Left cardiac atrium (tissue), 4 donors: Measurements from ENCODE around the gene S100A12. TPM values are rescaled to one million over a fixed set of nuclear protein-coding genes. Genes with fewer than 3 reads are reported as not detected.
A peak's percentile ranks its signal among the peaks of the same experiment; 100 is the strongest.
"Not testable (repeated sequence)": the region's sequence is repeated elsewhere in the genome, so short reads cannot be mapped to it uniquely, and the experiment has no call there.

ENCODE experiments used
- ATAC-seq, 2 donors: fragments of 200-7000 bp; cut with Tn5 transposase; one replicate each; pipeline ENCODE4 v1.9.1; 2020; ENCODE audit warnings: mild to moderate bottlenecking in 2 of 2, moderate library complexity in 2 of 2
- DNase-seq: peaks from one replicate; pipeline ENCODE4 v3.0.0-alpha.2; 2020
- intact Hi-C, 2 donors: fragments of 100-400 bp; cut with DNase I; formaldehyde crosslinking; loops; one replicate each; pipeline versions ENCODE4 v1.14.1 to v1.15.1; 2022 to 2023
- long read RNA-seq: library from polyadenylated mRNA; unstranded; transcript quantifications from one replicate; pipeline ENCODE4 v2.0.0, GENCODE V29; 2021
- total RNA-seq, 2 donors: library from RNA; stranded (reverse); fragmentation: NEBNext Ultra II Directional; extraction: Animal tissue kit (Norgen Biotek cat#: 25700); gene quantifications; one replicate each; pipeline ENCODE4 v1.2.1, GENCODE V29; 2021
- donor health status: DM: no; HTN: yes; CAD: no.
- donor health status: DM: no; HTN: yes; CAD: no; lungs with severe emphysema.
- donor health status: DM: yes; HTN: yes; CAD: no.
- donor health status: Dilated cardiomyopathy.

S100A12 gene
- total RNA-seq = 1 to 10 TPM; 5.2 to 8.8 TPM
- long read RNA-seq = 0 reads

DNA sequence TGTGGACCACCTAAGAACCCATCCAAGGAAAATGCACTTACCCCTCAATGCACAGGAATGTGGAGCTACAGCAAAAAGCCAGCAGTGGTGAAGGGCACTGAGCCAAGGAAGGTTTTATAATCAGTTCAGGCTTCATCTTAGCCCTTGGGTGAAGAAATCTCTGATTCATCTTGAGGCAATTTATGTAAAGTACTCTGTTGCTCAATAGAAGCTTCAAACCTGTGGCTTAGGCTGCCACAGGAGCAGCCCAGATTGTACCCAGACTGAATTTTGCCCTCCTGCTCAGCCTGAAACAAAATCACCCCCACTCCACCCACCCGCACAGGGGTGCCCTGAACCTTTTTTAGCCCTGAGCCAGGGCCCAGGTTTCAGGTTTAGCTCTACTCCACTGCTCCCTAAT, at the start of gene S100A12:
Gene S100A12, minus strand, starts transcription at position 111 of the 400 bp plus-strand sequence. CDS start 1,029 bp downstream, outside the sequence.
- intact Hi-C loops = no loop called here
- DNase-seq (no peak), ATAC-seq (peak in 1 of 2 donors; percentile 93)

DNA sequence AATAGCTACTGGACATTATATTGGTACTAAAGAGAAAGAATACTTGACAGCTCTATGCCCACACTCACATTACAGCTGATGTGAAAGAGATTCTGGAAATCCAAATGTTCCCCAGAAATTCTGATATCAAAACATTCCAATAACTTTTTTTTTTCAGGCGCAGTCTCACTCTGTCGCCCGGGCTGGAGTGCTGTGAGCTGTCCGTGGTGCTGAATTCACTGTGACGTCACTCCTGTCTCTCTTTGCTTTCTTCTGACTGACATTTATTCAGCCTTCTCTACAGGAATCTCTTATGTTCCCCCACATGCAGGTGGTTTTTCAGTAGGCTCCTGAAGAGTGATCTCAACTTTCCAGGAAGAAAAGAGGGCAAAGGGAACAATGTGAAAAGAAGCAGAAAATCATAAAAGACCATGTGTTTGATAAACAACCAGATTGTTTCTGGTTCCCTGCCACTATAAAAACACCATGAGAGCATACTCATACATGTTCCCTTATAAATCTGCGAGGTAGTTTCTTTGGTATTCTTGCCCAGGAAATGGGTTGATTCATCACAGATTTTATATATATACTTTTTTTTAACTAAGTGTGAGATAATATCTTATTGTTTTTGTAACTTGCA, 47.1 kb upstream of the S100A12 start:
- ATAC-seq (peak; percentile 54 to 63), DNase-seq (peak; percentile 68)
- intact Hi-C loops = no loop called here

DNA sequence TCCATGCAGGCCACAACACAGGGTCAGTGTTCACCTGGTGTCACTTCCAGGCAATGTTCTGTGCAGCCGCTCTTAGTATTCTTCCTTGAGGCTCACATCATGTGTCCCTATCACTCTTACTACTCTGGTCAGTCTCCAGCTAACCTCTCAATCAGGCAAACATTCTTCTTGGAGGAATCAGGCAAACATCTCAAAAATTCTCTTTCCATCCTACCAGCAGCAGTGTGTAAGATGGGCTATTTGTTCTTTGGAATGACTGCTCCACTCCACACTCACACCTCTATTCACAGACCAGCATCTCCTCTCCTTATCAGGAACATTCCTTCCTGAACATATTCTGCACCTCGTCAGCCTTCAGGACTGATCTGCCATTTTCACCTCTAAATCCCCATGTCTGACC, 44.9 kb upstream of the S100A12 start:
- intact Hi-C loops = no loop called here
- no peak for ATAC-seq
- no peak for DNase-seq

DNA sequence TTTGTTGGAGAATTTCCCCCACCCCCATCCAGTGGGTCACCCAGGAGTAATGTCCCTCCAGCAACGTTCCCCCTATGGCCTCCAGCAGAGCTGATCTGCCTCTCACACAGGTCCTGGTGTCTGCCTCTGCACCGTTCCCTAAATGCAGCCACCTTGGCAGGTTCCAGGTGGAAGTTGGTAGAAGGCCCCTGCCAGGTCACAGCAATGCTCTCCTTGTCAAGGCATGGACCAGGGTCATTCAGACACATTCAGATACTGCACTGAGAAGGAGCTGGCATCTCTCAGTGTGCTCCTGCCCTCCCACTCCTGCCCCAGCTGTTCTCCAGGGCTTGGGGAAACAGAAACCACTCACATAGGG, 44.0 kb upstream of the S100A12 start:
- intact Hi-C loops, ATAC-seq, DNase-seq: not testable (repeated sequence)

DNA sequence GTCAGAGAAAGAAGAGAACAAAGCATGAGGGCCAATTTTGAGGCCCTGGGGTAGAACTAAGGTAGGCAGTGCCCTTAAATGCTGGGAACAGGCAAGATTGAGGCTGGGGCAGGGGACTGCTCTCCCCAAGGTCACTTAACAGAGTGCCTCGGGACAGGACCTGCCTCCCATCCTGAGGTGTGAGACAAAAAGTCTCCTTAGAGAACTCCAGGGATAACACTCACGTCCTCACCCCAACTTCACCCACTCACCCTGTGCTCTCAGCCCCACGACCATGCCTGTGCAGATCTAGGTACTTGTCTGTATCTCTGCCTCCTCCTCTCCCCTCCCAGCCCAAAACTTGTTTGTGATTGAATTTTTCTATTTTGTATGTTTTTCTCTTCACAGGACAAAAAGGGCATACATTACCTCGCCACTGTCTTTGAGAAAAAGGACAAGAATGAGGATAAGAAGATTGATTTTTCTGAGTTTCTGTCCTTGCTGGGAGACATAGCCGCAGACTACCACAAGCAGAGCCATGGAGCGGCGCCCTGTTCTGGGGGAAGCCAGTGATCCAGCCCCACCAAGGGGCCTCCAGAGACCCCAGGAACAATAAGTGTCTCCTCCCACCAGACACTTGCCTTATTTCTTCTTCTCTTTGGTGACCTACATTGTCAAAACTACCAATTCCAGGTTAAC, 43.5 kb upstream of the S100A12 start:
- ATAC-seq, DNase-seq: not testable (repeated sequence)

DNA sequence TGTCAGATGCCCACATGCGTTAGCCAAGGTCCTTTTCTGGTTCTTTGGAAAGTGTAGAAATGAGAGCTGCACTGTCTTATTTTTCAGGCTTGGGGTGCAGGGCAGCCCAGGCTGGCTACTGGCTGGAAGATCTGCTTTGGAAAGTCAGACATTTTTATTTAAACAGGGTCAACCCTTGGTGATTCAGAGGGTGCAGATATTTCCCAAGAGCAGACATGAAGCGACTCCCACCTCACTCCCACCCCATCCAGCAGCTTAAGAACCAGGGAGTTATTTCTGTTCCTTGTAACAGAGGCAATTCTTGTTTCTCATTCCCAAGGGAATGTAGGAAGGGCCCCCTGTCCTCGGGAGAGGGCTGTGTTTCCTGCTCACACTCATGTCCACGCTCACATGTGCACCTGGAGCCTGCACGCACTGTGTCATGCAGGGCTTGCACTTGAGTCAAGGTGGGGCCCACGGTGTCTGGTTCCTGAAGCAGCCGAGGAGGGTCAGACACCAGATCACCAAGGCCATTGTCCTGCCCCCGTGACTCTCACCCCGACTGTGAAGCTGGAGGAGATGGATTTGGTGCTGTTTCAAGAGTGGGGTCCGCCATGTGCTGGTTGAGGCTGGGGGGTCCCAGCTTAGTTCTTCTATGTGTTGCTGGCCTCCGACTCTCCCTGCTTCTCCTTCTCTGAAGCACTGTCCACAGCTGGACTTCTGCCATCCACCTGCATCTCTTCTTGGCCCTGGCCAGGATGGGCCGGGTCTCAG, 41.9 kb upstream of the S100A12 start:
- intact Hi-C loops = no loop called here
- ATAC-seq (no peak), DNase-seq (no peak)

More for the DNA sequence above, 43.5 kb upstream of the S100A12 start:
- intact Hi-C loops = not testable (repeated sequence)

- DNase-seq = no peak
- no peak for ATAC-seq
- intact Hi-C loops = no loop called here
Observed at GRCh38 chr1:153415850-153416570, 40.6 kb upstream of the S100A12 start, which contains the start of gene S100A7A. TSS of gene S100A7A (plus strand) at chr1:153416520. CDS start at chr1:153418083, 1,563 bp downstream.

DNA sequence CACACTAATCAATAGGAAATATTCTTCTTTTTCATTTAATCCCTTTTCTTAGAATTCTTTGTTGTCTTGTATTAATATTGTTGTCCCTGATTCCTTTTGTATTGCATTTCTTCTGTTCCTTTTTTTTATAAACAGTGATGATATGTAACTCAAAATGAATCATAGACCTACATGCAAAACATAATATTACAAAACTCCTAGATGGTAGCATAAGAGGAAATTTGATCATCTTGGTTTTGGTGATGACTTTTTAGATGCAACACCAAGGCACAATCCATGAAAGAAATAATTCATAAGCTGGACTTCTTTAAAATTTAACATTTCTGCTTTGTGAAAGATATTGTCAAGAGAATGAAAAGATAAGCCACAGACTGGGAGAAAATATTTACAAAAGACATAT, 38.5 kb upstream of the S100A12 start:
- intact Hi-C loops, ATAC-seq, DNase-seq: not testable (repeated sequence)

DNA sequence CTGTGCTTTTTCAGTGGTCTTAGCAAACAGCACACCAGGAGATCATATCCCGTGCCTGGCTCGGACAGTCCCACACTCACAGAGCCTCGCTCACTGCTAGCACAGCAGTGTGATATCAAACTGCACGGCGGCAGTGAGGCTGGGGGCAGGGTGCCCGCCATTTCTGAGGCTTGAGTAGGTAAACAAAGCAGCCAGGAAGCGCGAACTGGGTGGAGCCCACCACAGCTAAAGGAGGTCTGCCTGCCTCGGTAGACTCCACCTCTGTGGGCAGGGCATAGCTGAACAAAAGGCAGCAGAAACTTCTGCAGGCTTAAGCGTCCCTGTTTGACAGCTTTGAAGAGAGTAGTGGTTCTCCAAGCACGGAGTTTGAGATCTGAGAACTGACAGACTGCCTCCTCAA, 31.9 kb upstream of the S100A12 start:
- ATAC-seq, intact Hi-C loops, DNase-seq: not testable (repeated sequence)

DNA sequence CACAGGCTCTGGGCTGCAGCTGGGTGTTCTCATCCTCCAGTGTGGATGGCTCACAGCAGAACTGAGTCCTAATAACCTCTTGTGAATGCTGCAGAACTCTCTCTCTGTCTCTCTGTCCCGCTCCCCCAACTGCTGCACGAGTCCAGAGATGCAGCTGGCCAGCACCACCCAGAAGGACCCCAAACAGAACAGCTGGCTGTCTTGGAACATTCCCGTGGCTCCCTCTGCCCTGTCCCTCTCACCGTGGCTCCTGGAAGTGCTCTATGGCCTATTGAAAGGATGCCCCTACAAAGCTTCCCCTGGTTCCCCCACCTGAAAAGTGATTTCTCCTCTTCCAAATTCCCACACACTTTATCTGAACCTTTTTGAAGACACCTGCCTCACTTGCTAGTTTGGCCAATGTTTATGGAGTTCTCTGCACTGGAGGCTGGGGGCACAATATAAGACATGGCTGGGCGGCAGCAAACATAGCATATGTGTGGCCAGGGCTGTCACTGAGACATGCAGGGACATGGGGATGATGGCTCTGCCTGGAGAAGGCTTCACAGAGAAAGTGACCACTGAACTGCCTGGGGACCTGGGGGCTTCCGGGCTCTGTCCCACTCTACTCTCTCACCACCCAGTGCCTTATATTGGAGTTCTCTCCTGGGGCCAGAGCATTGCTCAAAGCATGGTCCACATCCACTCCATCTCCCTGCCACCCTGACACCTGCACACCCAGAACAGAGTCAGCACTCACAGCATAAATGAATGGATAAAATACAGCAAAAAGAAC, 30.6 kb upstream of the S100A12 start:
- intact Hi-C loops, ATAC-seq, DNase-seq: not testable (repeated sequence)

GRCh38 chr1:153404768-153405167, 29.3 kb upstream of the S100A12 start:
- ATAC-seq (no peak), DNase-seq (peak; percentile 39)
- intact Hi-C loops = no loop called here

- intact Hi-C loops = no loop called here
- ATAC-seq = no peak
- DNase-seq = no peak
Observed at GRCh38 chr1:153404086-153404635, 28.7 kb upstream of the S100A12 start.

GRCh38 chr1:153403421-153404085, 28.1 kb upstream of the S100A12 start:
- intact Hi-C loops = no loop called here
- DNase-seq (no peak), ATAC-seq (no peak)

- intact Hi-C loops = no loop called here
- ATAC-seq = no peak
- DNase-seq = no peak
Observed at GRCh38 chr1:153402226-153402625, 26.8 kb upstream of the S100A12 start.

DNA sequence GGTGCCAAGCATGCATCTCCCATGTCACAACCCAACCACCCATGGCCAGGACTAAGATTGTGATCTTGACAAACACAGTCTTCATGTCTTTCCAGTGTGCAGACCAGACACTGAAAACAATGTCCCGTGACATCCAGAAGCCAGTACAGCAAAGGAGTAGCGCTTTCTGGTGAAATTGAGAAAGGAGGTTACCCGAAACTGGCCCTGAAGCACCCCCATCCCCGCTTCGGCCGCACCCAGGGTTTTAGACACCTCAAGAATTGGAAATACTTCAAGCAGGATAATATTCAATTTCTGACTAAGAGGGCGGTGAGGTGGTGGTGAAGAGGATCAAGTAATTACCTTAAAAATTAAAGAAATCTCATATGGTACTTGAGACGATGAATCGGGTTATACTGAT, 26.0 kb upstream of the S100A12 start:
- intact Hi-C loops = no loop called here
- no peak for ATAC-seq
- DNase-seq = no peak

GRCh38 chr1:153400244-153400643, 24.8 kb upstream of the S100A12 start:
- no peak for ATAC-seq
- no peak for DNase-seq
- intact Hi-C loops = no loop called here

DNA sequence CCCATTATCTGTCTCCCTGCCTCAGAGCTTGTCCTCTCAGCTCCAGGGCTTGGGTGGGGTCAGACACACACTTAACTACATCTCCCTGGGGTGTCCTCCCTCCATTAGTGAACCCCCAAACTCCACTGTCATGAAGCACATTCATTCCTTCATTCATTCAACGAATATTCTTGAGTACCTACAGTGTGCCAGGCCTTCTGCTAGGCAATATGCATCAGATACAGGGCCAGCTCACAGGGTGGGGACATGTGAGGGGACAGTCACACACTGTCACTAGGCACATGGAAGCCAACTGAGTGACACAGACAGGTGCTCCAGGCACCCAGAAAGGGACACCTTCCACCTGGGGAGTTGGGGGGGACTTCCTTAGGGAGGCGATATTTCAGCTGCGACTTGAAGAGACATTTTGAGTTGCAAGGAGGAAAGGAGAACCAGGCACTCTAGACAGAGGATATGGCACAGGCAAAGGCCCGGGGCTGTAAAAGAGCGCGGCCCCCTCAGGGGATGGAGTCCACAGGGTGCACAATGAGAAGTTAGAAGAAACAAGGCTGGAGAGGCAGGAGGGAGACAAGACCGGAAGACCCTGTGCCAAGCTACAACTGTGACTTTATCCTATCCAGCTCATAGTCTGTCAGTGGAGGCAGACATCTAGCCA, 24.1 kb upstream of the S100A12 start:
- DNase-seq = no peak
- no peak for ATAC-seq
- intact Hi-C loops = no loop called here
